ENCODE data around the gene MAPK10.
"Not testable (repeated sequence)": the region's sequence is repeated elsewhere in the genome, so short reads cannot be mapped to it uniquely, and the experiment has no call there.

Gene MAPK10

GRCh38 chr4:86178211-86178610, 181.6 kb downstream of the MAPK10 start:
- no peak for DNase-seq

DNA sequence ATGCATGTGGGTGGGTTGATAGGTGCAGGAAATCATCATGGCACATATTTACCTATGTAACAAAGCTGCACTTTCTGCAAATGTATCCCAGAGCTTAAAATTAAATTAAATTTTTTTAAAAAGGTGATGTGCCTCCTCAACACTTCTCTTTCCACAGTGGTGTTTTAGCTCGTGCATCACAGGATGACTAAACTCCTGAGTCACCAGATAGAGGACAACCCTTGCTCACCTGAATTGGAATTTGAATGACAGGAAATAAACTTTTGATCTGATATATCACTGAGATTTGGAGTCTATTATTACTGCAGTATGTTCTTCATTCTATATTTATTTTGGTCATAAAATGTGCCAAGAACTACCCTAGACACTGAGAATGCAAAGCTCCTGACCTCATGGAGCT, 185.3 kb downstream of the MAPK10 start:
- DNase-seq, result no peak

- not testable (repeated sequence) for DNase-seq
Measured at GRCh38 chr4:86168335-86168734, 191.5 kb downstream of the MAPK10 start.

- DNase-seq, result no peak
Measured at GRCh38 chr4:86160426-86160825, 199.4 kb downstream of the MAPK10 start.

DNA sequence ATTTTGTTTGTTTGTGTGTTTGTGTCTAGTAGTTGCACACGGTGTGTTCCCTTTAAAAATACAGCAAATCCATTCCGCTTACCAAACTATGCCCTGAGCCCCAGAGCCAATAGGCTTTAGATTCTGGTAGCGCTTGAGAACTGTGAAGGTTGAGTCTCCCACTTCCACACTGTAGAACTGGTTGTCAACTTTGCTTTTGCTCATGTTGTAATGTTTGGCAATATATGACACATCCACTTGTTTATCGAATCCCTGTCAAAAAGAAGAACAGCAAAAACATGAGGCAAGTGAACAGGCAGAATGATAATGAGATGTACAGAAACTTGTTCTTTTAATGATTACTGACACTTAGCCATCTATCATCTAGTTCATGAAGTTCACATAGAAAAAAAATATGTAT, 200.6 kb downstream of the MAPK10 start:
- DNase-seq, result no peak

GRCh38 chr4:86156531-86156930, 203.3 kb downstream of the MAPK10 start:
- no peak for DNase-seq

GRCh38 chr4:86155766-86156165, 204.1 kb downstream of the MAPK10 start:
- no peak for DNase-seq

GRCh38 chr4:86152454-86152853, 207.4 kb downstream of the MAPK10 start:
- DNase-seq, result no peak

GRCh38 chr4:86151196-86151595, 208.7 kb downstream of the MAPK10 start:
- DNase-seq, result no peak

DNA sequence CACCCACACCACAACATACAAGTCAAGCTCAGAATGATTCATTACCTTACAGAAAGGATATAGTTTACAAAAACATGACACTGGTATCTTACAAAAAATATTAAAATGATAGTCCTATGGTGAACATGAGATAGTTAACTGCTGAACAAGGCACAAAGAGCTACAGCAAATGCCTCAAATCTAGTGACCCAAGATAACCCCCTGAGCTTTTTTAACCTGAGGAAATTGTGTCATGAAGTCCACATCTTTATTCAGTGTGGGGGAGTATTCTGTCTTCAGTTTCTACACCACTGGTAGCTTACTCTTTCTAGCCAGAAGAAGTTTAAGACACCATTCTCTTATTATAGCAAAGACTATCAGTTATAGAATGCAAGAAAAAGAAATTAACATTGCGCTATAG, 218.7 kb downstream of the MAPK10 start:
- DNase-seq, result no peak

GRCh38 chr4:86132468-86132867, 227.4 kb downstream of the MAPK10 start:
- no peak for DNase-seq

DNA sequence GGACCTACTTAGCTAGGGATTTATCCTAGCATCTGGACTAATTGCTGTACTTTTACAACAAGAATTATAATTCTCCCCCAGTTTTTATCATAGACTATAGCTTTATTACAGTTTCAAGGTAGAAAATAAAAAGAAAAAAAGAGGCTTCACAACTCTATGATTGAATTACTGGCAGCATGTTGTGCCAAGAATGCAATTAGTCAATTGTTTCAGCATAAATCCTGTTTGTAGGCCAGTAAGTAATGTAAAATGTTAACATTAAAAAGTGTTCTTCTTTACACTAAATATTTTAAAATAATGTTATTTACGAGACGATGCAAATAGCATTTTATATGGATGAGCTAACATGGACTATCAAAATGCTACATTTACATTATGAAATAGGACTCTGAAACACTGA, 228.4 kb downstream of the MAPK10 start:
- no peak for DNase-seq

GRCh38 chr4:86130160-86130933, 229.5 kb downstream of the MAPK10 start:
- no peak for DNase-seq

- DNase-seq, result no peak
Measured at GRCh38 chr4:86129546-86129945, 230.3 kb downstream of the MAPK10 start.

DNA sequence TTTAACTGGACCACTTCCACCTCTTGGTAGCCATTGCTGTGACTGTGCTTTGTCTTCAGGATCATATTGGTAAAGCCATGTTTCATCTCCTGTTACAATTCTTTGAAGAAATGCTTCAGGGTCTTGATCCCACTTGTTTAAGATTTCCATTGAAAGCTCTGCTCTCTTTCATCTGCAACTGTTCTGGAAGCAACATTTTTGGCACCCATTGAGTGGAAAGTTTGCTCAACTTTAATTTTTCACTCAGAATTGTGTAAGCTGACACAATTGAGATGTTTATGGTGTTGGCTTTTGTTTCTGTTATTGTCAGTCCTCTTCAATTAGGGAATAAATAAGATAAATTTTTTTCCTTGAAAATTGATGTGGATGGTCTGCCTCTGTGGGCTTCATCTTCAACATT, 237.4 kb downstream of the MAPK10 start:
- no peak for DNase-seq

GRCh38 chr4:86118711-86119110, 241.1 kb downstream of the MAPK10 start:
- DNase-seq, result no peak

- DNase-seq, result no peak
Measured at GRCh38 chr4:86117705-86118302, 242.0 kb downstream of the MAPK10 start.

GRCh38 chr4:86114563-86114962, 245.3 kb downstream of the MAPK10 start:
- DNase-seq, result no peak

- no peak for DNase-seq
Measured at GRCh38 chr4:86108834-86109233, 251.0 kb downstream of the MAPK10 start.

DNA sequence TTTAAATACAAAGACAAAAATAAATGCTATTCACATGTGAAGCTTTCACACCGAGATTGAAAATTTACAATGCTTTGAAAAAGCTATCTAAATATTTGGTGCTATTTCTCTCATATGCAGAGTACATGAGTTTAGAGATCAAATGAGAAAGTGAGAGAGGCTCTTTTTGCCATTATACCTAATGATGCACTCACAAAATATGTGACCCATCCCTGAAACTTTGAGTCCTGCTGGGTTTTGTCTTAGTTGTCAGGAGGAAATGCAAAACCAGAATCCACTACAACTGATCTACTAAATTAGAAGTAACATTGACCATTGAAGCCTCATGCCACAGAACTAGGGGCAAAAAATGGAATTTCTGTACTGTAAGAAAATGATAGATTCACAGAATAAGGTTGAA, 251.7 kb downstream of the MAPK10 start:
- no peak for DNase-seq

GRCh38 chr4:86107112-86107511, 252.7 kb downstream of the MAPK10 start:
- DNase-seq, result no peak

DNA sequence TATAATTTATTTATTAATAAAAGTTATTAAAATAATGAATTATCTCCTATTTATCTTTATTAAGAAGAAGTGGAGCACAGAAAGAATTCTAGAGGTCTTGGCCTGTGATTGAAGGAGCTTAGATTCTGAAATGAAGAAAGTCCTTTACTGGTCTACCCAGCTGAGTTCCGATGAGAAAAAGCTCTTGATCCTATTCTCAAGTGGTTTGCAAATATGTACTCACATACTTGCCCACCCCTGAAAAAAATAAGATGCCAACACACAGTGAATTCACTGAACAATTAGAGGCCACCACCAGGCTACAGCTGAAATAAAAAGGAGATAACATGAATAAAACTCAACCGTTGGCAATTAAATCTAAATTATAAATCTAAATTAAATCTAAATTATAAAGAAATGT, 253.4 kb downstream of the MAPK10 start:
- DNase-seq, result no peak

GRCh38 chr4:86101841-86102240, 258.0 kb downstream of the MAPK10 start:
- no peak for DNase-seq

- no peak for DNase-seq
Measured at GRCh38 chr4:86101410-86101809, 258.4 kb downstream of the MAPK10 start.
